Lower lobe of right lung (tissue), 2 donors: ENCODE measurements around the gene TUFM. TPM values are rescaled to one million over a fixed set of nuclear protein-coding genes. Genes with fewer than 3 reads are reported as not detected.

Experiments used
- ATAC-seq, 2 donors: fragments of 200-7000 bp; cut with Tn5 transposase; one replicate each; pipeline ENCODE4 v1.9.1; 2020 to 2022; ENCODE audit warnings: mild to moderate bottlenecking in 2 of 2, moderate library complexity in 2 of 2
- DNase-seq: peaks from one replicate; pipeline ENCODE4 v3.0.0-alpha.2; 2020
- H3K27ac ChIP-seq: fragments of 200-600 bp; one replicate; pipeline ENCODE4 v1.8.0; 2022
- H3K27me3 ChIP-seq: fragments of 200-600 bp; one replicate; pipeline ENCODE4 v1.8.0; 2022; ENCODE audit warnings: low read depth
- H3K36me3 ChIP-seq: fragments of 200-600 bp; one replicate; pipeline ENCODE4 v1.8.0; 2022; ENCODE audit warnings: mild to moderate bottlenecking
- H3K4me1 ChIP-seq: fragments of 200-600 bp; one replicate; pipeline ENCODE4 v1.8.0; 2022
- H3K4me3 ChIP-seq: fragments of 200-600 bp; one replicate; pipeline ENCODE4 v1.8.0; 2022; ENCODE audit warnings: mild to moderate bottlenecking
- H3K9me3 ChIP-seq: fragments of 200-600 bp; one replicate; pipeline ENCODE4 v1.8.0; 2022
- intact Hi-C: fragments of 100-400 bp; cut with DNase I; formaldehyde crosslinking; loops from one replicate; pipeline ENCODE4 v1.11.0; 2022
- total RNA-seq: library from RNA; stranded (reverse); fragmentation: NEBNext Ultra II Directional; extraction: Animal tissue kit (Norgen Biotek cat#: 25700); gene quantifications from one replicate; pipeline ENCODE4 v1.2.1, GENCODE V29; 2021
- TF ChIP-seq, protein P1 (sequence below): fragments of 200-600 bp; IDR thresholded peaks from one replicate; pipeline ENCODE4 v1.8.0; 2022; ENCODE audit warnings: antibody characterized with exemption, mild to moderate bottlenecking
- donor health status: DM: no; HTN: yes; CAD: no; lungs with severe emphysema.

TUFM gene
- total RNA-seq, 1 donor from 2014 or later: 112 TPM

DNA sequence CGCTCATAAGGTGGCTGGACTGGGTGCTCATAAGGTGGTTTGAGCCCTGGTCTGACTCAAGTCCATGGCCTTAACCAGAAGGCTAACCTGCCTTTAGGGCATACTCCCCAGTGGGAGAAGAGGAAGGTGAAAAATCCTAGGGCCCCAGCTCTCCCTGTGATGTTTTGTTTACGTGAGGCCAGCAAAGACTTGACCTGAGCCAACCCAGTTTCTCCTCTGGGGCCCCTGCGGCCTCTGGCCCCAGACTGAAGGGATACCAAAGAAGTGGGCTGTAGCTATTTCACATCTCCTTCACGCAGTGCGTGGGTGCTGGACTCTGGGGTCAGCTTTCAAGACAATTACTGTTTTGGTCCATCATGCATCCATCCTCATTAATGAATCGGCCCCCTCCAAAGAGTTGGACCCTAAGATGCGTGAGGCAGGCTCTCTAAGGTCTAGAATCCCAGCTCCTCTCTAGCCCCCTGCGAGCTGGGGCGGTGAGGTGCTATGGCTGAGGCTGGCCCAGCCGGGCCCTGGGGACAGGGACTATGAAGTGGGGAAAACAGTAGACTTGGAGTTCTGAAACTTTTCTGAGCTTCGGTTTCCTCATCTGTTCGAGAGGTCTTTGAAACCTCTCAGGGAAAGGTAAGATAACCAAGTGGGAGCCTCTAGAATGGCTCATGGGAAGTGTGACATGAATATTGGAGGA lies 19.0 kb upstream of the TUFM start:
- Histone ChIP-seq H3K27ac (no peak overlapping the region), H3K36me3 (peaks cover 35% of the 10 kb centered on the region), H3K27me3 (no peaks in the 10 kb centered on the region), H3K9me3 (no peaks in the 10 kb centered on the region), H3K4me1 (peaks cover 23% of the 10 kb centered on the region), H3K4me3 (no peak overlapping the region)
- TF ChIP-seq, protein P1, sequence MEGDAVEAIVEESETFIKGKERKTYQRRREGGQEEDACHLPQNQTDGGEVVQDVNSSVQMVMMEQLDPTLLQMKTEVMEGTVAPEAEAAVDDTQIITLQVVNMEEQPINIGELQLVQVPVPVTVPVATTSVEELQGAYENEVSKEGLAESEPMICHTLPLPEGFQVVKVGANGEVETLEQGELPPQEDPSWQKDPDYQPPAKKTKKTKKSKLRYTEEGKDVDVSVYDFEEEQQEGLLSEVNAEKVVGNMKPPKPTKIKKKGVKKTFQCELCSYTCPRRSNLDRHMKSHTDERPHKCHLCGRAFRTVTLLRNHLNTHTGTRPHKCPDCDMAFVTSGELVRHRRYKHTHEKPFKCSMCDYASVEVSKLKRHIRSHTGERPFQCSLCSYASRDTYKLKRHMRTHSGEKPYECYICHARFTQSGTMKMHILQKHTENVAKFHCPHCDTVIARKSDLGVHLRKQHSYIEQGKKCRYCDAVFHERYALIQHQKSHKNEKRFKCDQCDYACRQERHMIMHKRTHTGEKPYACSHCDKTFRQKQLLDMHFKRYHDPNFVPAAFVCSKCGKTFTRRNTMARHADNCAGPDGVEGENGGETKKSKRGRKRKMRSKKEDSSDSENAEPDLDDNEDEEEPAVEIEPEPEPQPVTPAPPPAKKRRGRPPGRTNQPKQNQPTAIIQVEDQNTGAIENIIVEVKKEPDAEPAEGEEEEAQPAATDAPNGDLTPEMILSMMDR: no peak
- DNase-seq: no peak
- intact Hi-C loops: no loop called here
- ATAC-seq: no peak

DNA sequence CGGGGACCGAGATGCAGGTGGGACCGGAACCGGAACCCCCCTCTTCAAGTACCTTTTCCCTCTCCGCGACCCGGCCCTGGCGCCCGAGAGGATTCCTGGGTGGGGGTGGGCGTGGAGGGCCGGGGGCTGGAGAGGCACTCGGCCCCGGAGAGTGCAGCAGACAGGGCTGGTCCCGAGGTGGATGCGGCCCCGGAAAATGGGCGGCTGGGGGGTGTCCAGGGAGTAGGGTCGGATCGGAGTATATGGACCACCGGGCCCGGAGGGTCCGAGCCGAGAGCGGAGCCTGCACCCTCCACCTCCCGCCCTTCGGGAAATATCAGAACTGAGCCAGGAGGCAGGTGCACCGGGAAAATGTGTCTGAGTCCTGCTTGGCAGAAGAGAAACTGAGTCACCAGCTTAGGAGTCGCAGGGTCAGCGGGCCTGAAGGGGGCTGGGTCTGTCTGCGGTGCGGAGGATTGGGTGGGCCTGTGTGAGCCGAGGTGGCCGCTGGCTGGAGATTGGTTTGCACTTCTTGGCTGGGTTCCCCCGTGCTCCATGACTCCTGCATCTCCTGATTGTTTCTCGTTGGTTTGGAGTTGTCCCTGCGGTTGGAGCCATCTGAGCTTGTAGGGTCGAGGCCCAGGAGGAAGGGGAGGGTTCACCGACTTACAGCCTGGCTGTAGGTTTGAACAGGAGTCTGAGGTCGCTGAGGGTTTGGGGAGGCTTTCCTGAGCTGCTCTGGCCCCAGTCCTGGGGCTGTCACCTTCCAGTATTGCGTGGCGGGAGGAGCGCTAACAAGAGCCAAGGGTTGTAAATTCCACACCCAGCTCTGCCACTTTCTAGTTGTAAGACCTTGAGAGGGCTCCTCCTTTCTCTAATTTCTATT lies 18.0 kb upstream of the TUFM start:
- Histone ChIP-seq H3K9me3 (no peaks in the 10 kb centered on the region), H3K27ac (peak overlapping the region; percentile 93), H3K4me1 (peaks cover 23% of the 10 kb centered on the region), H3K4me3 (peak overlapping the region; percentile 88), H3K27me3 (no peaks in the 10 kb centered on the region), H3K36me3 (peaks cover 25% of the 10 kb centered on the region)
- intact Hi-C loops: no loop called here
- DNase-seq: no peak
- peak in 1 of 2 donors; percentile 35 for ATAC-seq
- TF ChIP-seq, protein P1: no peak

DNA sequence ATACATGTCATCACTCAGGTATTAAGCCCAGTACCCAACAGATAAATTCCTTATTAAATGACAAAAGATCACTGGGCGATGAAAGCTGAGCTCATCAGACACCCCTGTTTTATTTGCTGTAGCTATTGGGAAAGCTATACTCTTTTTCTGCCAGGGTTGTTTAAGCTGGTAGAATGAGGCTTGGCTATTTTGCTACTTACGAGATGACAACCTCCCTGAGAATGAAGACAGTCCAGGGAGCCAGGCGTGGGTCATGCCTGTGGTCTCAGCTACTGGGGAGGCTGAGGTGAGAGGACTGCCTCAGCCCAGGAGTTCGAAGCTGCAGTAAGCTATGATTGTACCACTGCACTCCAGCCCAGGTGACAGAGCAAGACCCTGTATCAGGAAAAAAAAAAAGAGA lies 13.2 kb upstream of the TUFM start:
- Histone ChIP-seq H3K9me3 (no peaks in the 10 kb centered on the region), H3K4me1 (peaks cover 13% of the 10 kb centered on the region), H3K36me3 (no peaks in the 10 kb centered on the region), H3K27ac (no peak overlapping the region), H3K27me3 (no peaks in the 10 kb centered on the region), H3K4me3 (no peak overlapping the region)
- TF ChIP-seq, protein P1: no peak
- intact Hi-C loops: no loop called here
- ATAC-seq (no peak), DNase-seq (no peak)

DNA sequence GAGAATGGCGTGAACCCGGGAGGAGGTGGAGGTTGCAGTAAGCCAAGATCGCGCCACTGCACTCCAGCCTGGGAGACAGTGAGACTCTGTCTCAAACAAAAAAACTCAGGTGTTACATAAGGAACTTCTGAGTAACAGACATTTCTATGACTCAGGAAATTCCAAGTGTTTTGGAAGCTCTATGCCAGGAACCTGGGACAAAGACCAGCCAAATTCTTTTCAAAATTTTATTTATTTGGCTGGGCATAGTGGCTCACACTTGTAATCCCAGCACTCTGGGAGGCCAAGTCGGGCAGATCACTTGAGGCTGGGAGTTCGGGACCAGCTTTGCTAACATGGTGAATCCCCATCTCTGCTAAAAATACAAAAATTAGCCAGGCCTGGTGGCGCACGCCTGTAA lies 12.3 kb upstream of the TUFM start:
- TF ChIP-seq, protein P1: no peak
- Histone ChIP-seq H3K4me1 (peaks cover 10% of the 10 kb centered on the region), H3K27me3 (no peaks in the 10 kb centered on the region), H3K9me3 (no peaks in the 10 kb centered on the region), H3K27ac (no peak overlapping the region), H3K4me3 (no peak overlapping the region), H3K36me3 (no peaks in the 10 kb centered on the region)
- intact Hi-C loops: no loop called here
- no peak for DNase-seq
- ATAC-seq: no peak

DNA sequence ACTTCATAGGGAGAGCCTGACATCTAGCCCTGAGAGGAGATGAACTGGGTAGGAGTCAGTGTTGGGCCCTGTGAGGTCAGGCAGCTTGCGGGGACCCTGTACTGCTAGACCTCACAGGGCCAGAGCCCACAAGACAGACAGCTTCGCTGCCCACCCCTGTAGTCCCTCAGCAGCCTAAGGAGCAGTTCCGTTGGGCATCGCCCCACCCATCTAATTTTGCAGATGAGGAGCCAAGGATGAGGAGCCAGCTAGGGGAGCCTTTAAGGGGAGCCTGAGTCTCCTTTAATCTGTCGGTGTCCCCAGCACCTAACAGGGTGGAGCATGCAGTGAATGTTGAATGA lies 755 bp upstream of the TUFM start:
- Histone ChIP-seq H3K9me3 (no peaks in the 10 kb centered on the region), H3K36me3 (peaks cover 30% of the 10 kb centered on the region), H3K4me1 (peaks cover 12% of the 10 kb centered on the region), H3K4me3 (peak overlapping the region; percentile 88), H3K27me3 (no peaks in the 10 kb centered on the region), H3K27ac (peak overlapping the region; percentile 94)
- TF ChIP-seq, protein P1: no peak
- DNase-seq: no peak
- ATAC-seq: peak; percentile 7 to 19
- intact Hi-C loops: no loop called here
